Subcutaneous adipose tissue (tissue), 4 donors: ENCODE results near the gene CST3. TPM values are rescaled to one million over a fixed set of nuclear protein-coding genes. Genes with fewer than 3 reads are reported as not detected.

ENCODE experiments used
- total RNA-seq, 4 donors: library from RNA; depleted of rRNA; stranded (reverse); fragments of >200 nt; gene quantifications; one replicate each; pipeline ENCODE4 v1.1.0, GENCODE V29; 2016
- TF ChIP-seq, protein P1 (sequence below): fragments of 450-650 bp; IDR thresholded peaks from one replicate; pipeline ENCODE4 v1.5.1; 2016; ENCODE audit warnings: low read depth, mild to moderate bottlenecking, control low read depth, antibody characterized with exemption, moderate library complexity

The CST3 gene
- total RNA-seq, 4 donors from 2014 or later: 987 to 1,957 (median 1,358) TPM

GRCh38 chr20:23679133-23680092 lies 41.7 kb upstream of the CST3 start:
- TF ChIP-seq, protein P1, sequence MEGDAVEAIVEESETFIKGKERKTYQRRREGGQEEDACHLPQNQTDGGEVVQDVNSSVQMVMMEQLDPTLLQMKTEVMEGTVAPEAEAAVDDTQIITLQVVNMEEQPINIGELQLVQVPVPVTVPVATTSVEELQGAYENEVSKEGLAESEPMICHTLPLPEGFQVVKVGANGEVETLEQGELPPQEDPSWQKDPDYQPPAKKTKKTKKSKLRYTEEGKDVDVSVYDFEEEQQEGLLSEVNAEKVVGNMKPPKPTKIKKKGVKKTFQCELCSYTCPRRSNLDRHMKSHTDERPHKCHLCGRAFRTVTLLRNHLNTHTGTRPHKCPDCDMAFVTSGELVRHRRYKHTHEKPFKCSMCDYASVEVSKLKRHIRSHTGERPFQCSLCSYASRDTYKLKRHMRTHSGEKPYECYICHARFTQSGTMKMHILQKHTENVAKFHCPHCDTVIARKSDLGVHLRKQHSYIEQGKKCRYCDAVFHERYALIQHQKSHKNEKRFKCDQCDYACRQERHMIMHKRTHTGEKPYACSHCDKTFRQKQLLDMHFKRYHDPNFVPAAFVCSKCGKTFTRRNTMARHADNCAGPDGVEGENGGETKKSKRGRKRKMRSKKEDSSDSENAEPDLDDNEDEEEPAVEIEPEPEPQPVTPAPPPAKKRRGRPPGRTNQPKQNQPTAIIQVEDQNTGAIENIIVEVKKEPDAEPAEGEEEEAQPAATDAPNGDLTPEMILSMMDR: no peak

GRCh38 chr20:23673209-23673608 lies 35.5 kb upstream of the CST3 start:
- TF ChIP-seq, protein P1: no peak

GRCh38 chr20:23672158-23672557 lies 34.4 kb upstream of the CST3 start:
- TF ChIP-seq, protein P1: no peak

DNA sequence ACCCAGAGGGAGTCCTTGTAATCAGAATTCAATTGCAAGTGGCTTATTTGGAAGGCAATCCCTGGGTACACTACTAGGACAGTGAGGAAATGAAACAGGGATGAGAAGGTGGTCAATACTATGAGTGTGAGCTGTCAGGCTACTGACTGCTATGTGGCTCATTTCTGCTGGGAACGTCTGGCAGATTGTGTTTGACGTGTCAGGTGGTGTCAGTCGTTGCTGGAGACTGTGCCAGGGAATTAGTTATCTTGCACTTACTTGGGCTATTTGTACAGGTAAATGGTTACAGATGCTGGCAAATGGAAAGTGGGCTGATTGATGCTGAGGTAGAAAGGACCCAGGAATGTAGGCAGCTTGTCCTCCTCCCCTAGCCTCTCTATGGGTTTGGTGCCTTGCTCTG lies 33.7 kb upstream of the CST3 start:
- TF ChIP-seq, protein P1: no peak

- TF ChIP-seq, protein P1: no peak
Observed at GRCh38 chr20:23670361-23670760, 32.6 kb upstream of the CST3 start.

DNA sequence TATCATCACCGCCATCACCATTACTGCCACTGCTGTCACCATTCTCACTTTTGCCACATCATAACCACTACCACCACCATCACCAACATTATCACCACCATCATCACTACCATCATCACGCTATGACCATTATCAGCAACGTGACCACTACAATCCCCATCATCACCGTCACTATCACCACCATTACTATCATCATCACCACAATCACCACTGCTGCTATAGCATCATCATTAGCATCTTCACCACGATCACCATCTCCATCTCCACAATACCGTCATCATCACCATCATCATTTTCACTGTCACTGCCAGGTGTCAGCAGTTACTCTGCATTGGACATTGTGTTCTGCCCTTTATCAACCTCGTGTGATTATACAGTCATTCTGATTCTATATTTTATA lies 32.1 kb upstream of the CST3 start:
- TF ChIP-seq, protein P1: no peak

DNA sequence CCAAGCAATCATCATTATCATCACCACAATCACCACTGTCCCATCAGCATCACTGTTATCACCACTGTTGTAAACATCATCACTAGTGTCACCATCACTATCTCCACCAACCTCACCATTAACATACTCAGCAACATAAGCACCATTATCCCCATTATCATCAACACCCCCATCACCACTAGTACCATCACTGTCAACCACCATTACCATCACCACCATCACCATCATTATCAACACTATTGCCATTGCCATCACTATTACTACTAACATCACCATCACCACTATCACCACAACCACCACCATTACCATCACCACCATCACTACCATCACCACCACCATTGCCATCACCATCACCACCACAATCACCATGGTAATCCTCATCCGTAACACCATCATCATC lies 31.6 kb upstream of the CST3 start:
- TF ChIP-seq, protein P1: no peak
